IMR-90 (cell line): ENCODE measurements around the gene CROCC2. TPM values are rescaled to one million over a fixed set of nuclear protein-coding genes. Genes with fewer than 3 reads are reported as not detected.

Source experiments
- ATAC-seq: fragments of 200-7000 bp; cut with Tn5 transposase; 2 replicates; pipeline ENCODE4 v1.9.1; 2020; ENCODE audit warnings: low read depth, mild to moderate bottlenecking, moderate library complexity
- BruUV-seq: library from RNA; stranded (reverse); fragments of 400-500 nt; replicated peaks from 2 replicates; lab custom pipeline; 2021; lab: Mats Ljungman, UMichigan
- CTCF ChIA-PET: fragments of 300-600 bp; formaldehyde crosslinking; extraction: SDS; loops from one replicate; lab custom pipeline; 2021; ENCODE audit warnings: antibody characterized with exemption; lab: Yijun Ruan, JAX
- POLR2A ChIA-PET: fragments of 300-600 bp; sonication (Branson Sonifier 250); formaldehyde crosslinking; loops from one replicate; lab custom pipeline; 2022; ENCODE audit warnings: antibody characterized with exemption; ENCODE audit not compliant: unreplicated experiment; lab: Charles Lee
- DNase-seq: peaks from one replicate; pipeline ENCODE4 v3.0.0; 2013
- H2AFZ ChIP-seq: replicated peaks from 2 replicates; pipeline ENCODE3; 2013; ENCODE audit warnings: low read length, mild to moderate bottlenecking; ENCODE audit not compliant: poor library complexity
- H2AK5ac ChIP-seq: 2 replicates; pipeline ENCODE4 v1.6.1; 2013; ENCODE audit warnings: low read depth, low read length, inconsistent platforms
- H2AK9ac ChIP-seq: replicated peaks from 2 replicates; pipeline ENCODE3; 2013; ENCODE audit warnings: mild to moderate bottlenecking, low read depth, low read length, moderate library complexity; ENCODE audit not compliant: poor library complexity
- H2BK120ac ChIP-seq: 2 replicates; pipeline ENCODE4 v1.6.1; 2013; ENCODE audit warnings: low read depth, low read length, inconsistent platforms
- H2BK15ac ChIP-seq: 3 replicates; pipeline ENCODE4 v1.6.1; 2013; ENCODE audit warnings: low read depth, low read length, inconsistent platforms
- H2BK20ac ChIP-seq: 2 replicates; pipeline ENCODE4 v1.6.1; 2013; ENCODE audit warnings: low read depth, mild to moderate bottlenecking, inconsistent platforms, low read length, moderate library complexity
- H2BK5ac ChIP-seq: 2 replicates; pipeline ENCODE4 v1.6.1; 2013; ENCODE audit warnings: mild to moderate bottlenecking, low read depth, low read length, inconsistent platforms; ENCODE audit not compliant: poor library complexity, severe bottlenecking
- H3K14ac ChIP-seq: replicated peaks from 2 replicates; pipeline ENCODE4 v1.6.1; 2013; ENCODE audit warnings: low read depth, low read length, inconsistent platforms
- H3K18ac ChIP-seq: 2 replicates; pipeline ENCODE4 v1.6.1; 2013; ENCODE audit warnings: low read depth, low read length, control low read depth
- H3K23ac ChIP-seq: 2 replicates; pipeline ENCODE4 v1.6.1; 2013; ENCODE audit warnings: low read depth, low read length, inconsistent platforms
- H3K27ac ChIP-seq: 2 replicates; pipeline ENCODE4 v1.5.1; 2013; ENCODE audit warnings: mild to moderate bottlenecking, control low read depth, low read length; ENCODE audit not compliant: insufficient read depth
- H3K27me3 ChIP-seq: 2 replicates; pipeline ENCODE4 v1.6.1; 2013; ENCODE audit warnings: low read length; ENCODE audit not compliant: control insufficient read depth, insufficient read depth
- H3K36me3 ChIP-seq: 2 replicates; pipeline ENCODE4 v1.6.1; 2013; ENCODE audit warnings: low read length, mixed read lengths; ENCODE audit not compliant: control insufficient read depth, insufficient read depth
- H3K4ac ChIP-seq: 2 replicates; pipeline ENCODE4 v1.6.1; 2013; ENCODE audit warnings: low read depth, low read length, inconsistent platforms
- H3K4me1 ChIP-seq: 2 replicates; pipeline ENCODE4 v1.6.1; 2013; ENCODE audit warnings: low read length, mixed read lengths; ENCODE audit not compliant: control insufficient read depth, insufficient read depth
- H3K4me2 ChIP-seq: 2 replicates; pipeline ENCODE4 v1.6.1; 2013; ENCODE audit warnings: low read depth, mild to moderate bottlenecking, control low read depth, low read length, moderate library complexity
- H3K4me3 ChIP-seq: 2 replicates; pipeline ENCODE4 v1.5.1; 2013; ENCODE audit warnings: low read depth, mild to moderate bottlenecking, control low read depth, low read length, moderate library complexity; ENCODE audit not compliant: insufficient read depth
- H3K56ac ChIP-seq: 2 replicates; pipeline ENCODE4 v1.6.1; 2013; ENCODE audit warnings: low read length, inconsistent platforms; ENCODE audit not compliant: insufficient read depth; ENCODE audit errors: extremely low read depth
- H3K79me1 ChIP-seq, 2 experiments: 2 replicates each; pipeline ENCODE4 v1.6.1; 2013; ENCODE audit warnings: low read length in 2 of 2, inconsistent platforms in 1 of 2, low read depth in 1 of 2
- H3K9ac ChIP-seq: 2 replicates; pipeline ENCODE4 v1.6.1; 2013; ENCODE audit warnings: low read depth, low read length, control low read depth
- H3K9me1 ChIP-seq: 2 replicates; pipeline ENCODE4 v1.6.1; 2013; ENCODE audit warnings: low read length, inconsistent platforms; ENCODE audit not compliant: insufficient read depth
- H3K9me3 ChIP-seq: 2 replicates; pipeline ENCODE4 v1.6.1; 2013; ENCODE audit warnings: low read length; ENCODE audit not compliant: control insufficient read depth, insufficient read depth
- H4K20me1 ChIP-seq: 2 replicates; pipeline ENCODE4 v1.6.1; 2013; ENCODE audit warnings: low read length, inconsistent platforms; ENCODE audit not compliant: insufficient read depth
- H4K5ac ChIP-seq: 2 replicates; pipeline ENCODE4 v1.6.1; 2013; ENCODE audit warnings: mild to moderate bottlenecking, low read depth, low read length, control low read depth
- H4K8ac ChIP-seq, 2 experiments: 2 replicates each; pipeline ENCODE4 v1.6.1; 2013; ENCODE audit warnings: low read depth in 2 of 2, low read length in 2 of 2, control low read depth in 1 of 2, inconsistent platforms in 1 of 2
- H4K91ac ChIP-seq: 2 replicates; pipeline ENCODE4 v1.6.1; 2013; ENCODE audit warnings: low read depth, low read length, inconsistent platforms; ENCODE audit not compliant: insufficient read depth
- CEBPB ChIP-seq: IDR thresholded peaks from 2 replicates; pipeline ENCODE4 v1.6.1; 2012; ENCODE audit warnings: low read depth, low read length, improper control_type of control experiment
- CHD1 ChIP-seq: IDR thresholded peaks from 2 replicates; pipeline ENCODE4 v1.6.1; 2012; ENCODE audit warnings: low read depth, low read length, improper control_type of control experiment
- ELK1 ChIP-seq: fragments of 150-350 bp; IDR thresholded peaks from 2 replicates; pipeline ENCODE4 v1.6.1; 2016; ENCODE audit warnings: low read depth, mild to moderate bottlenecking, low read length, moderate library complexity, borderline replicate concordance
- FOS ChIP-seq: fragments of 150-350 bp; IDR thresholded peaks from 2 replicates; pipeline ENCODE4 v1.6.1; 2016; ENCODE audit warnings: low read depth, low read length
- MAFK ChIP-seq: IDR thresholded peaks from 2 replicates; pipeline ENCODE4 v1.6.1; 2012; ENCODE audit warnings: low read depth, low read length, improper control_type of control experiment
- WGBS, 2 experiments: methylation state at CpG; one replicate each; pipeline versions ENCODE4 v1.1.5 to v1.1.7; 2013; ENCODE audit warnings: missing lambda C conversion rate in 2 of 2; ENCODE audit not compliant: insufficient read length in 1 of 2; ENCODE audit errors: extremely low coverage in 2 of 2; 5-methylcytosine and 5-hydroxymethylcytosine counted together
- dilution Hi-C: fragments of 300-500 bp; cut with HindIII; formaldehyde crosslinking; loops from one replicate; pipeline ENCODE4 v1.14.3; 2018; ENCODE audit warnings: low sequenced_read_pairs; ENCODE audit not compliant: unreplicated experiment
- in situ Hi-C: fragments of 300-500 bp; cut with MboI; formaldehyde crosslinking; loops from 3 replicates; pipeline ENCODE4 v1.14.3; 2019; ENCODE audit warnings: low sequenced_read_pairs, inconsistent platforms, mixed read lengths
- intact Hi-C: fragments of 100-400 bp; cut with micrococcal nuclease; formaldehyde crosslinking; loops from 2 replicates; pipeline ENCODE4 v1.10.0; 2022
- polyA plus RNA-seq, 3 experiments: library from polyadenylated mRNA; depleted of rRNA; stranded (reverse); fragments of >200 nt; gene quantifications; 2 replicates each; pipeline ENCODE4 v1.2.3, GENCODE V29; 2012; ENCODE audit warnings: low replicate concordance in 1 of 3
- total RNA-seq: library from RNA; depleted of rRNA; stranded (reverse); fragments of >200 nt; gene quantifications from 2 replicates; pipeline ENCODE4 v1.2.3, GENCODE V29; 2012

Gene CROCC2
- total and polyA plus RNA-seq, 2 of the 4 experiments (the other 2 are of a cell fraction): not detected

- Histone ChIP-seq H3K27me3 (no peaks in the 10 kb centered on the region), H3K9me3 (peaks cover 2% of the 10 kb centered on the region; the same call in 1 of the 2 replicates), H4K8ac (0 out of 4 replicates have a peak overlapping the region, but pooled peaks of 1 of the 2 experiments have one; percentile 66), H4K5ac (no peak overlapping the region; the same call in 1 of the 2 replicates), H3K79me1 (no peaks in the 10 kb centered on the region), H3K4me1 (peaks cover 33% of the 10 kb centered on the region), H3K56ac (no peak overlapping the region), H2AFZ (no peak overlapping the region), H2BK20ac (no peak overlapping the region), H3K4me2 (no peak overlapping the region), H2AK9ac (no peak overlapping the region), H3K9me1 (peaks cover 11% of the 10 kb centered on the region), H2BK5ac (no peak overlapping the region), H2BK120ac (peak overlapping the region; percentile 49; the same call in 1 of the 2 replicates), H2AK5ac (peak overlapping the region; percentile 89), H3K18ac (no peak overlapping the region; the same call in 1 of the 2 replicates), H2BK15ac (no peak overlapping the region; the same call in 2 of the 3 replicates), H3K14ac (no peak overlapping the region), H4K20me1 (no peaks in the 10 kb centered on the region), H3K23ac (no peak overlapping the region), H3K9ac (no peak overlapping the region), H3K4me3 (no peak overlapping the region), H3K4ac (no peak overlapping the region; the same call in 1 of the 2 replicates), H4K91ac (peak overlapping the region; percentile 32), H3K36me3 (no peaks in the 10 kb centered on the region), H3K27ac (no peak overlapping the region)
- in situ Hi-C loops: no loop called here
- DNase-seq (no peak), ATAC-seq (no peak)
- ChIA-PET CTCF (no interaction called here), POLR2A (no interaction called here)
- dilution Hi-C loops: no loop called here
- no peak for TF ChIP-seq ELK1
- TF ChIP-seq CHD1: no peak
- TF ChIP-seq MAFK: no peak
- TF ChIP-seq FOS: no peak
- TF ChIP-seq CEBPB: no peak
- intact Hi-C loops: loop anchor here (10.0 kb wide), 1 partner anchor 429 kb away; the partner anchor contains the start of genes DUSP28 and RNPEPL1
- 98% methylated on average over 8 of the region's 19 CpGs; no CpG with 5 or more reads in 1 of the 2 experiments for WGBS, 2 experiments
- no TSS peak for BruUV-seq
These were observed 87.5 kb downstream of the CROCC2 start for GRCh38 chr2:240993446-240994170.
